GM15510 (cell line): ENCODE measurements around the gene MAB21L1.

ENCODE experiments used
- POLR2A ChIP-seq: IDR thresholded peaks from 3 replicates; pipeline ENCODE4 v1.6.1; 2011; ENCODE audit warnings: borderline replicate concordance; ENCODE audit not compliant: insufficient read length; ENCODE audit errors: extremely low read depth

The MAB21L1 gene

DNA sequence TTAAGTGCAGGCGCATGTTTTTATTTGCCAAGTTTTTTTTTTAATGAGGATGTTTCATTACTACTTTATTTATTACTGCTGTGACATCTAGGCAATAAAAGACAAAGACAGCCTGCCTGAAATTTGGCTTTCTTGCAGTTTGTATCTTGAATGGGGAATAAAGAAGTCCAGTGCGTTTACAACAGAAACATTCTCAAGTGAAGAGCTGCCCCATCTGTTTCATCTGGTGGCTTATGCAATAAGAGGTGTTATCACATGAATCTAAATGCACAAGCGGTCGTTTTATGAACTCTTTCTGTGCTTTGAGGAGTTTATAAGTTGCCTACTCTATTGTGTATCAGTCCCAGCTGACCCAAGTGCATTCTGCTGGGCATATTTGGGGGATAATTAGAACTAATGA, 12.6 kb upstream of the MAB21L1 start:
- TF ChIP-seq POLR2A = no peak

DNA sequence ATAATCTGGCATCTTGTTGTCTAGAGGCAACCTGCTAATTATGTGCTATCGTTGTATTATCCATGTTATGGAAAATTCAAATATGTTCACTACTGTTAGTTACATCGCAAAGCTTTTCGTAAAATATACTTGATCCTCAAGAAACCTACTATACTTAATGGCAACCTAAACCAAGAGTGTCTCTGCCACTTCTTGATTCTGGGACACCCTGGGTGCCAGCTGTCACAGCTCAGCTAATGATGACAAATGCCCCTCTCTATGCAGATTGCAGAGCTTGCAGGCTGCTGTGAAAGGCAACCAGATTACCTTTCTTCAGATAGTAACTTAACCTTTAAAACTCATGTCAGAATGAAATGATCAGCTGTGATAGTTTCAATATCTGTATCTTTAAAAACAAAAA, 8.9 kb upstream of the MAB21L1 start:
- TF ChIP-seq POLR2A = no peak

DNA sequence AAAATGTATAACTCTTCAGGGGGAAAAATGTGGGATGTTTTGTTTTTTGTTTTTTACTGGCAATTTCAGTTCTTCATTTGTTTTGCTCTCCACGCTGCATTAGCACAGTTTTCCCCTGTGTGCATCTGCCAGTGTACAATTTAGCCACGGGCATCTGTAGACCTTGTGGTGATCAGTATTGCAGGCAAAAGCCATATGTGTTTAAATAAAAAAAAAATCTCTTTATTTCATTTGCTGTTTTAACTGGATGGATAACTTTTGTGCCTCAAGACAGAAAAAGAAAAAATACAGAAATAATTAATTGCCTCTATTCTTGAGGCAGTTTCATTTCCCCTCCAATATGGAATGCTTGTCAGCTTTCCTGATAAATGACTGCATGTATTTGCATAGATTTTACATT, 7.9 kb upstream of the MAB21L1 start:
- no peak for TF ChIP-seq POLR2A

DNA sequence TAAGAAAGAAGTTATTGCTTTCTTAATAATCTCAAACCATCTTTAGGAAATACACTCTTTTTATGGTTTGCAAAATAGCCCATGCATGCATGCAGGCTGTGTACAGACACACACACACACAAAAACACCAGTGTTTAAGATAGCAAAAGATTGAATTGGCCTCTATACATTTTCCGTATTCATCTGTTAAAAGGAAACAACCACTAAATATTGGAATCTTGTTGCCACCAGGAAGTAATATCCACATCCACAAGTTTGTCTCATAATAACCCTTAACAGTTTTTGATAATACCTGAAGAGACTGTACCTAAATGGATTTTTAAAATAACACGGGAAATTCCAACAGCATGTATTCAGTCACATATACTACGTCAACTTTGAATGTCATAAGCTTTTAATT, 7.3 kb upstream of the MAB21L1 start:
- TF ChIP-seq POLR2A = no peak

DNA sequence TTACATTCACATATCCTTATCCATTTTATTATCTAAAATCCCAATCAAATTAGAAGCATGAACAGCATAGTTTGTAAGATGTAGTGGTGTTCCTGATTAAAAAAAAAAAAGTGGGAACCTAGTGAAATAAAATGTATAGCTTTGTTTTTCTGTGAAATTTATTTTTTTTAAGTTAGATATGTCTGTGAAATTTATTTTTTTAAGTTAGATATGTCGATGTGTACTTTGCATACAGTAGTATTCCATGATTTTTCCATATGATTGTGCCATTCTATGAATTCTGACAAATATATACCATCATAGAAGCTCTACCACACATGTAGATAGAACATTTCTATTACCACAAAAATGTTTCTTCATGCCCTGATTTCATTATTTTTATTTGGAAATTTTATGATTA, 6.0 kb upstream of the MAB21L1 start:
- no peak for TF ChIP-seq POLR2A

GRCh38 chr13:35481777-35482176, 5.3 kb upstream of the MAB21L1 start:
- no peak for TF ChIP-seq POLR2A

DNA sequence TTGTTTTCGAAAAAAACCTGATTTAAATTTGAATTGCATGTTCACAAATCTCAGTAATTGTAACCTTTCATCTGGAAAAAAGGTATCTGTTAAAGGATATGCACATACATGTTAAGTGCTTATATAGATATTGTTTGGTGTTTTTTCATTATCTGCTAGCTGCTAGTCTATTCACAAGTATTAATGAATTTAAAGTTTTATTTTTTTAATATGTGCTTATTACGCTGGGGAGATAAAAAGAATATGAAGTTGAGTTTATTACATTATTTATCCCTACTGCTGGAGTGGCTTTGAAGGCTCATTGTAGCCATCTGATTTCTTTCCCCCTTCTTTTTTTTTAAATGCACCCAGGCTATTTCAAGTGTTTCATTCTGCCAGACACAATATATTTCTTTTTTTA, 3.9 kb upstream of the MAB21L1 start:
- TF ChIP-seq POLR2A = no peak

DNA sequence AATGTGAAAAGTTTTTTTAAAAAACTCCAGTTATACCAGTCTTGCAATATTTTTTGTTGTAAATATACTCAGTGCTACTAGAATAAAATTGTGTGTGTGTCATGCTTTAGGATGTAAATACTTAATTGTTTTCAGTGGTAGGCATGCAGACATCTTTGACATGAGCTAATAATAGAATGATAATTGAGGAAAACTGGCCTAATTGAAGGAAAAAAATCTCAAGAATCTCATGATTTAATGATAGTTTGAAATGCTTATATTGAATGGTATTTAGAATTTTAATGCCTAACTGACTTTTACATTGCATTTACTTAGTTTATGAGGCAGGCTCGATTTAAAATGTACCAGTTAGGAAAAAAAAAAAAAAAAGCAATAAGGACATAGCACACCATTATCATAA, 3.2 kb upstream of the MAB21L1 start:
- no peak for TF ChIP-seq POLR2A

DNA sequence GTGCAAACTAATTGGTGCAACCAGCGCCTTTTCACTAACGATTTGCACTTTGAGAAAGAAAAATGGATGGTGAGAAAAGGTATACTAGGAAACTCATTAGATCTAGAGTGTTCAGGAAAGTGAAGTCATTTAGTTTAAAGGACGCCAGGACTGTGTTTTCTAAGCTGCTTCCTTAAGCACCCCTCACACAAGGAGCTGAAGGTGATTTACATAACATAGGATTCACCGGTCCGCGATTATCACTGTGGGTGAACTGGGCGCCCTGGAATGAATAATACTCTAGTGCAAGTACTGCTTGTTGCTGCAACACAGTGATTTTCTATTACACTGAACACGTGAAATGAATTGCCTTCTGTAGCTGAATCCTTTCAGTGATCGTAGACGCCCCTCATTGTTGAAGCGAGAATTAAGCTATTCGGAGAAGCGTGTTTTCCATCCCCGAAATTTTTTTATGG, 2.6 kb upstream of the MAB21L1 start:
- no peak for TF ChIP-seq POLR2A

GRCh38 chr13:35478271-35479037, 2.0 kb upstream of the MAB21L1 start:
- no peak for TF ChIP-seq POLR2A

DNA sequence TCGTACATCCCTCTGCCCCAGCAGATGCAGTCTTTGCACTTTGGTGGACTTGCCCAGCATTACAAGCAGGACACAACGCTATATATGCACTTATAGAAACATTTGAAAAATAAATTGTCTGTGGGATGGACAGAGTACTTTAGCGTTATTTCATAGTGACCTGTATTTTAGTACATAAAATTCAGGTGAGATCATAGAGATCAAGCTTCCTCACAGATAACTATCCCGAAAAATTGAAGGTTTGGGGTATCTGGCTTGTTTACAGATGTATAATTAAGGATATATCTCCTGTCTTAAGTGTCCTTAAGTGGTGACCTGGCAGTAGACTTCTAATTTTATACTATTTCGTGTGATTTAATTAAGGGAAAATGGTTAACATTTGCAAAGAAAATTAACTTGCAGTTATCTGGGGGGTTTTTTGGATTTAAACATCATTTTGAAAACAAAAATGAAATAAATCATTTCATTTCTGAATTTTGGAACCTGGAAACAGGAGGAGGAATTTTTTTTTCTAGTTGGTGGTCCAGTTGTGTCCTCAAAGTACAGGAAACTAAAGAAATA, 977 bp upstream of the MAB21L1 start:
- TF ChIP-seq POLR2A = no peak

DNA sequence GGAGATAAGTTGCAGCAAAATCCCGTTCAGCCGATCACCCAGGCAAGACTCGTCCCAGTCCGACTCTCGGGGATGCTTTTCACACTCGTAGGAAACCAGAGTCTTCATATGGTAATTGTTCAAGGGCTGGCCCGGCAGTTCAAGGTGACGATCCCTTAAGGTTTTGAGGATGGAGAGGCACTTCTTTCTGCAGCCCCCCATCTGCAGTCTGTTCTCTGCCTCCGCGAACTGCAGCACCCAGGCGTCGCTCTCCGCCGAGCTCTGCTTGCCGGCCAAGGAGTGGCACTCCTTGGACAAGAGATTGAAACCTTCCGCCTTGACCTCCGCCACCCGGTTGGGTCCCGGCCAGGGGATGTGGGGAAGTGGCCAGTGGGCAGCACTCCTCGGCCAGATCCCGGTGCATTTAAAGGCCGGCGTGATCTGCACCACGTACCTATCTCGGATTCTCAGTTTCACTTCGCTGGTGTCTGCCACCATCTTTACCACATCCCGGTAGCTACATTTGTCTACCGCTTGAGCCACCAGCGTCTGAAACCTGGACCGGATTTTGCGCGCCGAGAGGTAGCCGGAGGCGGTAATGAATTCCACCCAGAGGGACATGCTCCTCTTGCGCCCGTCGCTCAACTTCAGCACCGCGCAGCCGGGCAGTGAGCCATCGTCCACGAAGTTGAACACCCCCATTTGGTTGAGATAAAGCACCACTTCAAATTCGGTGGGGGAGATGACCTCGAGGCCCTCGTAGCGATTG, 1.1 kb downstream of the MAB21L1 start:
- TF ChIP-seq POLR2A = no peak

GRCh38 chr13:35474496-35475211, 1.8 kb downstream of the MAB21L1 start:
- no peak for TF ChIP-seq POLR2A

GRCh38 chr13:35473802-35474201, 2.7 kb downstream of the MAB21L1 start:
- TF ChIP-seq POLR2A = no peak

DNA sequence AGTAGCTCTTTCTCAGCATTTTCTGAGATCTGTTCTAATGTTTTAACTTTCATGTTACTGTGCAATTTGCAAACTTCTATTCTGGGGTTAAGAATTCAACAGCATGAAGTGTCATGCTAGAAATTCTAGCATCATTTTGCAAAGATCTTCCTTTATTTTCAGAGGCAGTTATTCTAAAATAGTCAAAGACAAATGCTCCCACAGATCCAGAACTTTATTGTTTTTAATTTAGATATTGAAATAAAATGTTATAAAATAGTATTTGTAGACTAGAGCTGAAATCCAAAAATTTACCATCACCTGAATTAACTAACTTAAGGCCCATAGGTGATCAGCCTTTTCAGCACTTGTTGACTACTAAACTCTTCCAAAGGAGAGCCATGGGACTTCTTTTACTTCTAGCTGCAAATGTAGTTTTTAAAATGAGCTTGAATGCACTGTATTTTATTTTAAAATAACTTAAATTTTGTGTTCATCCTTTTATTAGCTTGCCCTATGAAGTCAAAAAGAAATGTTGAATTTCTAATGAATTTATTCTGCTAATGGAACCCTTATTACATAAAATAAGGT, 3.2 kb downstream of the MAB21L1 start:
- TF ChIP-seq POLR2A = no peak
